GM19351 (cell line): ENCODE results near the gene CLDN2.
"Not testable (repeated sequence)": the region's sequence is repeated elsewhere in the genome, so short reads cannot be mapped to it uniquely, and the experiment has no call there.

ENCODE experiments used
- ATAC-seq: cut with Tn5 transposase; IDR thresholded peaks from one replicate; pipeline ENCODE4 v1.9.1; 2021; ENCODE audit warnings: mild to moderate bottlenecking, moderate library complexity; ENCODE audit not compliant: unreplicated experiment

Gene CLDN2

GRCh38 chrX:106955004-106955772, 35.0 kb downstream of the CLDN2 start:
- no peak for ATAC-seq

GRCh38 chrX:106957856-106958255, 37.7 kb downstream of the CLDN2 start:
- ATAC-seq = no peak

- no peak for ATAC-seq
These were observed 39.7 kb downstream of the CLDN2 start for GRCh38 chrX:106959901-106960300.

- ATAC-seq = no peak
These were observed 42.9 kb downstream of the CLDN2 start for GRCh38 chrX:106963111-106963510.

GRCh38 chrX:106964290-106964689, 44.1 kb downstream of the CLDN2 start:
- ATAC-seq = no peak

GRCh38 chrX:106966547-106966946, 46.3 kb downstream of the CLDN2 start:
- ATAC-seq = not testable (repeated sequence)

GRCh38 chrX:106972896-106973295, 52.7 kb downstream of the CLDN2 start:
- ATAC-seq = no peak

- ATAC-seq = no peak
These were observed 53.4 kb downstream of the CLDN2 start for GRCh38 chrX:106973433-106974149.

GRCh38 chrX:106976416-106976815, 56.2 kb downstream of the CLDN2 start:
- no peak for ATAC-seq
